ENCODE measurements around the gene CSF3. TPM values are rescaled to one million over a fixed set of nuclear protein-coding genes. Genes with fewer than 3 reads are reported as not detected.
A peak's percentile ranks its signal among the peaks of the same experiment; 100 is the strongest.

CSF3 gene
- total RNA-seq, 1 experiment from 2014 or later = not detected

- ChIA-PET CTCF (no interaction called here), POLR2A (no interaction called here)
- no peak for ATAC-seq
- Histone ChIP-seq H3K27ac (ENCODE audit: low read length) (no peak overlapping the region), H3K36me3 (ENCODE audit: control insufficient read depth, insufficient read depth, low read length) (no peaks in the 10 kb centered on the region), H3K4me1 (ENCODE audit: control insufficient read depth, insufficient read depth, low read length) (peaks cover 8% of the 10 kb centered on the region; the same call in 1 of the 2 replicates), H3K27me3 (ENCODE audit: control insufficient read depth, insufficient read depth, low read length) (no peaks in the 10 kb centered on the region), H3K9me3 (ENCODE audit: control insufficient read depth, insufficient read depth, low read depth, low read length) (no peaks in the 10 kb centered on the region), H3K4me3 (ENCODE audit: low read depth in 2 of 2, low read length in 2 of 2) (no peak overlapping the region)
- no peak for DNase-seq (ENCODE audit: low read depth, low spot score)
- TF ChIP-seq TCF7L2 (IDR thresholded peaks at IDR 0.05; ENCODE audit: low read depth, low read length) (no peak), CTCF (IDR thresholded peaks at IDR 0.05) (no peak), REST (IDR thresholded peaks at IDR 0.05; ENCODE audit: insufficient read depth in 1 of 2, low read depth in 2 of 2, low read length in 1 of 2) (no peak), SIN3A (IDR thresholded peaks at IDR 0.05; ENCODE audit: borderline replicate concordance, insufficient read depth, low read depth, low read length) (no peak), POLR2AphosphoS5 (IDR thresholded peaks at IDR 0.05; ENCODE audit: low read depth, low read length) (no peak)
- TSS peak; percentile 61 for BruUV-seq (replicated peaks)
- in situ Hi-C loops (cut with HindIII; ENCODE audit: low pct_unique_long_range_greater_than_20kb, low sequenced_read_pairs) = no loop called here
- intact Hi-C loops (cut with micrococcal nuclease; ENCODE audit: unreplicated experiment) = no loop called here
Observed at GRCh38 chr17:40041196-40041595, 26.0 kb downstream of the CSF3 start.

- Histone ChIP-seq H3K27ac (ENCODE audit: low read length) (no peak overlapping the region), H3K9me3 (ENCODE audit: control insufficient read depth, insufficient read depth, low read depth, low read length) (no peaks in the 10 kb centered on the region), H3K36me3 (ENCODE audit: control insufficient read depth, insufficient read depth, low read length) (no peaks in the 10 kb centered on the region), H3K4me1 (ENCODE audit: control insufficient read depth, insufficient read depth, low read length) (peaks cover 5% of the 10 kb centered on the region), H3K4me3 (ENCODE audit: low read depth in 2 of 2, low read length in 2 of 2) (no peak overlapping the region), H3K27me3 (ENCODE audit: control insufficient read depth, insufficient read depth, low read length) (no peaks in the 10 kb centered on the region)
- no peak for ATAC-seq
- no TSS peak for BruUV-seq (replicated peaks)
- in situ Hi-C loops (cut with HindIII; ENCODE audit: low pct_unique_long_range_greater_than_20kb, low sequenced_read_pairs) = no loop called here
- POLR2A ChIA-PET = no interaction called here
- TF ChIP-seq POLR2AphosphoS5 (IDR thresholded peaks at IDR 0.05; ENCODE audit: low read depth, low read length) = no peak
- TF ChIP-seq TCF7L2 (IDR thresholded peaks at IDR 0.05; ENCODE audit: low read depth, low read length) = no peak
- TF ChIP-seq CTCF (IDR thresholded peaks at IDR 0.05) = no peak
- TF ChIP-seq REST (IDR thresholded peaks at IDR 0.05; ENCODE audit: insufficient read depth in 1 of 2, low read depth in 2 of 2, low read length in 1 of 2) = no peak
- TF ChIP-seq SIN3A (IDR thresholded peaks at IDR 0.05; ENCODE audit: borderline replicate concordance, insufficient read depth, low read depth, low read length) = no peak
- intact Hi-C loops (cut with micrococcal nuclease; ENCODE audit: unreplicated experiment) = no loop called here
- CTCF ChIA-PET = no interaction called here
- no peak for DNase-seq (ENCODE audit: low read depth, low spot score)
Observed at GRCh38 chr17:40056379-40057015, 41.3 kb downstream of the CSF3 start.
